ENCODE data around the gene RCAN1.
"Not testable (repeated sequence)": the region's sequence is repeated elsewhere in the genome, so short reads cannot be mapped to it uniquely, and the experiment has no call there.

Gene RCAN1

GRCh38 chr21:34613679-34614627, 960 bp downstream of the RCAN1 start:
- peak overlapping the region; percentile 71 for H3K4me3 ChIP-seq (ENCODE audit: low read length)
- no peak for DNase-seq (ENCODE audit: low read depth)
- TF ChIP-seq CTCF (conservative IDR thresholded peaks at IDR 0.05; ENCODE audit: low read depth, low read length): no peak

GRCh38 chr21:34612557-34612956, 2.4 kb downstream of the RCAN1 start:
- no peak overlapping the region for H3K4me3 ChIP-seq (ENCODE audit: low read length)

GRCh38 chr21:34612056-34612455, 2.9 kb downstream of the RCAN1 start:
- DNase-seq (ENCODE audit: low read depth): no peak
- no peak overlapping the region for H3K4me3 ChIP-seq (ENCODE audit: low read length)
- TF ChIP-seq CTCF (conservative IDR thresholded peaks at IDR 0.05; ENCODE audit: low read depth, low read length): no peak

More at GRCh38 chr21:34612557-34612956, 2.4 kb downstream of the RCAN1 start:
- TF ChIP-seq CTCF (conservative IDR thresholded peaks at IDR 0.05; ENCODE audit: low read depth, low read length): no peak
- no peak for DNase-seq (ENCODE audit: low read depth)

- DNase-seq (ENCODE audit: low read depth): no peak
- H3K4me3 ChIP-seq (ENCODE audit: low read length): no peak overlapping the region
- TF ChIP-seq CTCF (conservative IDR thresholded peaks at IDR 0.05; ENCODE audit: low read depth, low read length): no peak
Measured at GRCh38 chr21:34611528-34611927, 3.4 kb downstream of the RCAN1 start.

- no peak for TF ChIP-seq CTCF (conservative IDR thresholded peaks at IDR 0.05; ENCODE audit: low read depth, low read length)
- no peak for DNase-seq (ENCODE audit: low read depth)
- H3K4me3 ChIP-seq (ENCODE audit: low read length): no peak overlapping the region
Measured at GRCh38 chr21:34609933-34610549, 4.9 kb downstream of the RCAN1 start.

- TF ChIP-seq CTCF (conservative IDR thresholded peaks at IDR 0.05; ENCODE audit: low read depth, low read length): no peak
- no peak for DNase-seq (ENCODE audit: low read depth)
- no peak overlapping the region for H3K4me3 ChIP-seq (ENCODE audit: low read length)
Measured at GRCh38 chr21:34609244-34609932, 5.5 kb downstream of the RCAN1 start.

GRCh38 chr21:34607376-34607775, 7.5 kb downstream of the RCAN1 start:
- not testable (repeated sequence) for DNase-seq (ENCODE audit: low read depth); H3K4me3 ChIP-seq (ENCODE audit: low read length)
